Epidermal melanocyte (primary cell): ENCODE results near the gene ARSB.
"Not testable (repeated sequence)": the region's sequence is repeated elsewhere in the genome, so short reads cannot be mapped to it uniquely, and the experiment has no call there.

Experiments
- DNase-seq: peaks from one replicate; pipeline ENCODE4 v3.0.0; 2011; ENCODE audit warnings: low spot score; ENCODE audit not compliant: insufficient read length

ARSB gene

GRCh38 chr5:78779771-78780616 lies 205.1 kb downstream of the ARSB start:
- DNase-seq = no peak

DNA sequence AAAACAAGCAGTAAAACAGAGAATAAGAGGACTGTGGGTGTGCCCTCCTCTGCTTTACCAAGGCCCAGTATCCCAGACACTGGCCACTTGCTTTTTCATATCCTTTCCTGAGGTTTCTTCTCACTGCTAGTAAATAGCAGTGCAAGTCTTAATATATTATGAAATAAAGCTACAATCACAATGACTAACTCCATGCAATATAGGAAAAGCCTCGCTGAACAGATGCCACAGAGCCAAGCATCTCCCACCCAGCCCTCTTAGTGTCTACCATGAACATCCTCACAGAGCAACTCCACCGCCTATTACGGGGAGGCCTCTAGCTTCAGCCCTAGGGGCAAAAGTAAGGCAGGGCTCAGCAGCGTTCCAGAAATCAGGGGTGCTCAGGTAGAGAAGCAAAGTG lies 205.8 kb downstream of the ARSB start:
- no peak for DNase-seq

DNA sequence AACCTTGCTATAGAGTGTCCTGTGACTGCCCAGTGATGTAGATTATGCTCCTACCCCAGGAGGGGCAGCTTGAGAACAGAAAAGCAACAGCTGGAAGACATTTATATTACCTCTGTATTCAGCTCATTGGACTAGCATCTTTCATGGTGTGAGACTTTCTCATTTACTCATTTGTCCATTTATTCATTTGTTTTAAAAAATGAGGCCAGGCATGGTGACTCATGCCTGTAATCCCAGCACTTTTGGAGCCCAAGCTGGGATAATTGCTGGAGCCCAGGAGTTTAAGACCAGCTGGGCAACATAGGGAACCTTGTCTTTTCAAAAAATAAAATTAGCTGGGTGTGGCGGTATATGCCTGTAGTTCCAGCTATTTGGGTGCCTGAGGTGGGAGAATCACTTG lies 206.6 kb downstream of the ARSB start:
- no peak for DNase-seq

DNA sequence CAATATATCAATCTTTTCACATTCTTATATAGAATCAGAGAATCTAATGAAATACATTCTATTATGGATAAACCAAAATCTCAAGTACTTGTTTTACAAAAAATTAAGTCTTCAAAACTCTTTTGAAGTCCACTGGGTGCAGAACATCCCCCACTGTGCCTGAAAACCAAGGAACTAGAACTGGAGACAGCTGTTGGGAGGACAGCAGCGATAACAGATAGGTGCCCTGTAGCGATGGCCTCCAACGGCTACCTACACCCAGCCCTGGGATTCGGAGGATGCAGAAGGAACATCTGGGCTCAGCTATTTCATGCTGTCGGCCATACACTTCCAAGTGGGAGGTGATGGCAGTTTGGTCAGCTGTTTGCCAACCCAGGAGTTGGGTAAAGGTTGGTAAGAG lies 207.2 kb downstream of the ARSB start:
- no peak for DNase-seq

DNA sequence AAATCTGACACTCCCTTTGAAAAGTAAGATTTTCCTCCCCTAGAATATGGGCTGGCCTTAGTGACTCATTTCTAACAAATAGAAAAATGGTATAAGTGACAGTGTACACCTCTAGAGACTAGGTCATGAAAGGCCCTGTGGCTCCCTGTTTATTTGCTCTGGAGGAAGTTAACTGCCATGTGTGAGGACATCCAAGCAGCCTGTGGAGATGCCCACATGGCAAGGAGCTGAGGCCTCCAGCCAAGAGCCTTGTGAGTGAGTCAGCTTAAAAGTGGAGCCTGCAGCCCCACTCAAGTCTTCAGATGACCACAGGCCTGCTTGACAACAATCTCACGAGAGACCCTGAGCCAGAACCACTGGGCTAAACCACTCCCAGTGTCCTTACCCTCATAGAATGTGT lies 208.5 kb downstream of the ARSB start:
- no peak for DNase-seq

DNA sequence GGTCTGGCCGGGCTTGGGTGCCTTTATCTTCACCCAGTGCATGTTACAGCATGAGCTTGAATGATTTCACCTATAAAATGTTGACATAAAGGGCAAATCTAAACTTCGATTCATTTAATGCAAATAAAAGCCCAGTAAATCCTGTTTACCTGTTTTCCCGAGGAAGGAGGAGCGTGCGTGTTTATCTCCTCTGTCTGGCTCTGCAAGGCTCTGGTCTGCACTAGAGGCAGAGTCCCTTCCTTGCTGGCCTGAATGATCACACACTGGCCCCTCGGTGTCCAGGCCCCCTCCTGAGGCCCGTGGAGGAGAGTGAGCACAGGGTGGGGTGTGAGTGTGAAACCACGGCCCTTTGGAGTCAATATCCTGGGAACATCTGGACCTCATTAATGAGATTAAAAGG lies 211.5 kb downstream of the ARSB start:
- no peak for DNase-seq

DNA sequence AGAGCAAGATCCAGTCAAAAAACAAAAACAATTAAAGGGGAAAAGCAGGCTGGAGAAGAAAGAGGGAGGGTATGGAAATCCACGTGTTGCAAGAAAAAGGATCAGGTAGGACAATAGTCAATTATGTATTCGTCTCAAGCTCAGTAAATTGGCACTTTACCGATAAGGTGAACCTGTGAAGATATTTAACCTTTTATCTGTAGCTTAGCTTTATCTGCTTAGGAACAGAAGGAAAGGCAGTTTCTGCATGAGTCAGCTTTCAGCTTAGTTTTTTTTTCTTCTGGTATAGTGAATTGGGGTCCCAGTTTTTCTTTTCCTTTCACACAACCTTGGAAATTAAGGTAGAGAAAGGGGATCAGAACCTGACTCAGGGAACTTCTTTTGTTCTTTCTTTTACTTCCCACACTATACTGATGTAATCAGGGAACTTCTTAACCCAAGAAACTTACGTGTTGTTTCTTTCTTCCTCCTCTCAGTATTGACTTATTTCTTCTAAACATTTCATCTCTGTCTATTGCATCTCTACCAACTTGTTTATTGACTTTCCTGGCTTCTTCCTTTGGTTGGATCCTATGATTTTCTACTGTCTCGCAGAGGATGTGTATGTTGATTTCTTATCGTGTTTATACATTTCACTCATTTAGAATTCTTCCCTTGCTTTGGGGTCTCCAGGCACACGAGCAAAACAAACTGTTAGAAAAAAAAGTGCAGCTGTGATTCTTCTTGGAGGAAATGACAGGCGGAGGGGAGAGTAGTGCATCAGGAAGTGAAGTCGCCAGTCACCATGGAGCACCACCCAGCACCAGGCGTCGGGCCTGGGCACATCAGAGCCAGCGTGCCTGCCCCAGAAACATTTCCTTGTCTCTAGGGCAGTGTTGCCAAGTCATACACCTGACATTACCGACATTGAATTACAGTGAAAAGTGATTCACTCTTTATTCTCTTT lies 213.6 kb downstream of the ARSB start:
- DNase-seq = no peak

DNA sequence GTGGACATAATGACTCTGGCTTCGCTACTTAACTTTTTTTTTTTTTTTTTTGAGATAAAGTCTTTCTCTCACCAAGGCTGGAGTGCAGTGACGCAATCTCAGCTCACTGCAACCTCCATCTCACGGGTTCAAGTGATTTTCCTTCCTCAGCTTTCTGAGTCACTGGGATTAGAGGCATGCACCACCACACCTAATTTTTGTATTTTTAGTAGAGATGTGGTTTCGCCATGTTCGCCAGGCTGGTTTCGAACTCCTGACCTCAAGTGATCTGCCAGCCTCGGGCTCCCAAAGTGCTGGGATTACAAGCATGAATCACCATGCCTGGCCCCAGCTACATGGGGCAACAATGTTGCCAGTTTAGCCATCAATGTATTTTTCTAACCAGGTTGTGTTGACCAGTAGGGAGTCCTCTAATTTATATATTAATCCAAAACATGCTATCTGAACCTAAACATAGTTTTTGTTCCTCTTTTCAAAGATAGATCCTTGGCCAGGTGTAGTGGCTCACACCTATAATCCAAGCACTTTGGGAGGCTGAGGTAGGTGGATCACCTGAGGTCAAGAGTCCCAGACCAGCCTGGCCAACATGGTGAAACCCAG lies 216.2 kb downstream of the ARSB start:
- no peak for DNase-seq

DNA sequence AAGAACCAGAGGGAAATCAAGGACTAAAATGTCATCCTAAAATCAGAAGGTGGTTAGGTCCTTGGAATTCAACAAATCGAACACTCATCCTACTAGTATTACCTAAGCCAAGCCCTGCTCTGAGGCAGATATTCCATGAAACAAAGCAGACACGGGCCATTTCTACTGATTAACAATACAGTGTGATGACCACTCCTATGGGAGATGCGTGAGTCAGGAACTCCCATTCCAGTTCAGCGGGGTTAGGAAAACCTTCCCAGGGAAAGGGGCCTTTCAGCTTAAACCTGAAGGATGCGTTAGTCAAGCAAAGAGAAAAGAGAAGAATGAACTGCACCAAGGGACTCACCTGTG lies 218.7 kb downstream of the ARSB start:
- no peak for DNase-seq

GRCh38 chr5:78765756-78766411 lies 219.2 kb downstream of the ARSB start:
- no peak for DNase-seq

DNA sequence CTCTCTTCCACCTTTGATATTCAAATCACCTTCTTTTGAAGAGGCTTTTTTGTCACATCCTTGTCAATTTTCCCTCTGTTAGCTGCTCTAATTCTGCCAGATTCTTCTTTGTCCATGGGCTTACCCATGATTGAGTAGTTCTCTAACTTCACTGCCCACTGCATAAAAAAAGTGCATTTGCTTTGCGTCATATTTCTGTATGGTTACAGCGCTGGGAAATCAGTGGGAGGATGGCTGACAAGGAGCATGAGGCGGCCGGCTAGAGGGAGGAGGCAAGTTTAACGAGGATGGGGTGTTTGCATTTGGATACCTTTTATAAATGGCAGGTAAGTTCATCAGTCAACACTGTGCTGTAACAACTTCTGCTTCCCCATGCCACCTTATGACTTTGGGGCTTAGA lies 220.0 kb downstream of the ARSB start:
- DNase-seq = no peak

GRCh38 chr5:78763659-78764189 lies 221.4 kb downstream of the ARSB start:
- DNase-seq = no peak

DNA sequence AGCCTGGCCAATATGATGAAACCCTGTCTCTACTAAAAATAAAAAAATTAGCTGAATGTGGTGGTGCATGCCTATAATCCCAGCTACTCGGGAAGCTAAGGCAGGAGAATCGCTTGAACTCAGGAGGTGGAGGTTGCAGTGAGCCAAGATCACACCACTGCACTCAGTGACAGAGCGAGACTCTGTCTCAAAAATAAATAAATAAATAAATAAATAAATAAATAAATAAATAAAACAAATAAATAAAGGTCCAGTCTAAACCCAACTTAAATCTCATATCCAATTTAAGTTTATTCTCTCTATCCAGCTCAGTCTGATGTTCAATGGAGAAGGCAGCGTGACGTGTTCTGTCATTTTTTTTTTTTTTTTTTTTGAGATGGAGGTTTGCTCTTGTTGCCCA lies 222.4 kb downstream of the ARSB start:
- DNase-seq = not testable (repeated sequence)

- no peak for DNase-seq
Measured at GRCh38 chr5:78761840-78762239, 223.3 kb downstream of the ARSB start.

DNA sequence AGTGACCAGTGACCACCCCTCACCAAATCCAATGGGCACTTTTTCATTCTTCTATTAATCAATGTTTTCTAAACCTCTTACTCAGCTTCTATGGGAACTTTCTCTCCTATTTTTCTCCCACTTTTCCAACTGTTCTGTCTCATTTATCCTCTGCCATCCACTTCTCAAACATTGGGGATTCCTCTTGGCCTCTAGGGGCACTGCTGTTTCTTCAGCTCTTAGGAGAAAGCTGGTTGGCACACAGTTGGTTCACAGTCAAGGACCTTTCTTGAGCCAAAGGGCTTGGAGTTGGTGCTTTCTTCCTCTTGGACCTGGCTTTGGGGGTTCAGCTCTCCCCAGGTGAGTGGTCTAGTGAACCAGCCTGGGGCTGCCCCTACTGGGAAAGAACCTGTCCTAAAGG lies 224.3 kb downstream of the ARSB start:
- DNase-seq = no peak

DNA sequence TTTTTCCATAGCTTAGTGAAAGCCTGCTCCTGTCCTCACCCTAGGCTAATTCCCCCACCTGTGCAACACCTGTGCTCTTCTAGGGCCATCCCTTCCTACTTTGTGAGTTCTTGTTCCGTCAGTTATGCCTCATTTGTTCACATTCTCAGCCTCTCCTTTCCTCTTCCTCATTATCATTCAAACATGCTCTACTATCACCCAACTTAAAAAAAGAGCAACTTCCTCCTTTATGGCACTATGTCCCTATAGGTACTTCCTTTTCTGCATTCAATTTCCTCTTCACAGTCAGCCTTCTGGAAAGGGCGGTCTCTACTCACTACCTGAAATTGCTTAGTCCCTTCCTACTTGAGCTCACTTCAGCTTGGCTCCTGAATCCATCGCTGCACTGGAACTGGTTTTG lies 224.7 kb downstream of the ARSB start:
- no peak for DNase-seq

DNA sequence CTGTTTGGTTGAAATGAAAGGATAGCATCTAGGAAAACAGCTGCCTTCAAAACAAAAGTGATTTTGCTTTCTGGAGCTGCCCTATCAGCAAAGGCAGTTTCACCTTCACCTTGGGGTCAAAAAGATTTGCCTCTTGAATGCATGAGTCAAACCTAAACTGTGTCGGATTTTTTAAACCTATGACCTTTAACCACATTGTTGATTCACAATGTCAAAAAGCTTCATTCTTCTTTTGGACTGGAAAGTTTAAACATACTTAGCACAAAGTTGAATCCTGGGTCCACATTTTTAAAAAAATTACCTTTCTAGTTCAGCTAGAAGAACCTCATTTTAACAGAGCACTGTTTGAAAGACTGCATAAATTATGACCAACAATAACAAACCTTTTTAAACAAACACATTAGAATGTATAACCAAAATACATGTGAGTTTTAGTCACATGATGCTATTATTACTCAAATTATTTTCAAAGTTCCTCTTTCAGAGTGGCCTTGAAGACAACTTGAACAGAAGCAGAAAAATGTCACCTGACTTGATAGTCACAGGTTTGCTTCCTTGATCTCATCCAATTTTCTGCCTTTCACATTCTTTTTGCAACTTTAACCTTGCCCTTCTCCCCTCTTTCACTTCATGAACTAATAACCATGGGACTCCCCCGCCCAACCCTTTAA lies 226.8 kb downstream of the ARSB start:
- no peak for DNase-seq

DNA sequence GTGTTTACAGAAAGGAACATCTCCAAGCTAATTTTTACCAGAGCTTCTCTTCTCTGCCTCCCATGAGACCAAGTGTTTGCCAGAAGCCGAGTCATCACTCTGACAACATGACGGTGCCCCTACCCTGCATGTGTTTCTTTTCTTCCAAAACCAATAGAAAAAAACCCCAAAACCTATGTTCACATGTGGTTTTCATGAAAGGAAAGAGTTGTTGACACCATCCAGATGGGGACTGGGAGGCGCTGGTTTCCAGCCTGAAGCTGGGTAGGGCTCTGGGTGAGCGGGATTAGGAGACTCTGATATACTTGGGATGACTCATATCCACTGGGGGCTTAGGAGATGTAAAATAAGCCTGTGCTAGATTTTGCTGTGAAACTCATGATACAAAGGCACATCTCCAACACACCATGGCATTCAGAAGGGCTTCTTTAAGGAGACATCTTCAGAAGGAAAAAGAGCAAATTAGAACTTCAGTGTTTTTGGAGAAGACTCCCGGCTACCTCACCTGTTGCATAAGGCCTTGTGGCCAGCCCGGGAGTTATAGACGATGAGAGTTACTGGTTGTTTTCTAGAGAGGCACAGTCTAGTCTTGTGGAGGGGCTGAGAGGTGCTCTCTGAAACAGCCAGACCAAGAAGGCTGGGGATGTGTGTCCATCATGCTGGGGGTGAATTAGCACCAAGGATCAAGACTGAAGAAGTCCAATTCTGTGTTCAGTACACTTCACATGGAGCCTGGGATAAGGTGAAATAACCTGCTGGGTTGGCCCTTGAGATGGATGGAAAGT lies 227.6 kb downstream of the ARSB start:
- DNase-seq = no peak

GRCh38 chr5:78756858-78757257 lies 228.3 kb downstream of the ARSB start:
- no peak for DNase-seq

DNA sequence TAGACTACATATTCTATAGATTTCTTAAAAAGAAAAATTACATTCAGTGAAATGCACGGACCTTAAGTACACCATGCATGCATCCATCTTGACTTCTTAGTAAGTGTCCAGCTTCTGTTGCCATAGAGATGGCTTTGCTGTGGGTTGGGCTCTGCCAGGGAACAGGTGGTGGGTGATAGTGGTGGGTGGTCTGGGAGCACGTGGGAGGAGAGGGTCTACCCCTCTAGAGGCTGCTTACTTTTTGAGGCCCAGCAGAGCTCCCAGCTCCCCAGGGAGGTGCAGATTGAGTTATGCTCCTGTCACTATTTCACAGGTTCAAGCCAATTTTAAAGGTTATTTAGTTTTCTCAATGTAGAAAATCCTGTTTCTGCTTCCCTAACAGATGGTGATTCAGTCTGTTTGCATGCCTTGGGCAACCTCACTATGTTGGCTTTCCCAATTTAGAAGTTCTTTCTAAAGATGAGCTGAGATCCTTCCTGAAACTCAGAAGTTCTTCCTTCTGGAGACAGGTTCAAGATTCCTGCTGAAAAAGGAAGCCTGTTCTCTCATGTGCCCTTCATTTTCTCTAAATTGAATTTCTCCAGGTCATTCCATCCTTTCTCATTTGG lies 229.2 kb downstream of the ARSB start:
- DNase-seq = no peak
